Liver (tissue), 10 donors: ENCODE measurements around the gene PYGB. TPM values are rescaled to one million over a fixed set of nuclear protein-coding genes. Genes with fewer than 3 reads are reported as not detected.

Experiments
- DNase-seq: peaks from one replicate; pipeline ENCODE4 v3.0.0-alpha.2; 2017; ENCODE audit warnings: low spot score
- H3K27ac ChIP-seq, 2 donors: one replicate each; pipeline ENCODE4 v1.7.0; 2013; ENCODE audit warnings: inconsistent platforms in 2 of 2, low read length in 2 of 2, control low read depth in 1 of 2, low read depth in 1 of 2, mild to moderate bottlenecking in 1 of 2
- H3K27me3 ChIP-seq, 4 donors: one replicate each; pipeline versions ENCODE4 v1.6.1 to v1.7.0; 2013; ENCODE audit warnings: low read length in 3 of 4, inconsistent platforms in 1 of 4, mild to moderate bottlenecking in 1 of 4, moderate library complexity in 1 of 4; ENCODE audit not compliant: control insufficient read depth in 4 of 4, insufficient read depth in 4 of 4
- H3K36me3 ChIP-seq, 4 donors: one replicate each; pipeline versions ENCODE4 v1.6.1 to v1.7.0; 2013; ENCODE audit warnings: low read length in 3 of 4, mild to moderate bottlenecking in 3 of 4, low read depth in 1 of 4, moderate library complexity in 1 of 4; ENCODE audit not compliant: control insufficient read depth in 4 of 4, insufficient read depth in 3 of 4
- H3K4me1 ChIP-seq, 4 donors: one replicate each; pipeline versions ENCODE4 v1.6.1 to v1.7.0; 2013; ENCODE audit warnings: low read length in 3 of 4, mild to moderate bottlenecking in 3 of 4, moderate library complexity in 1 of 4; ENCODE audit not compliant: control insufficient read depth in 4 of 4, insufficient read depth in 4 of 4
- H3K4me3 ChIP-seq, 3 donors: one replicate each; pipeline versions ENCODE4 v1.6.1 to v1.7.0; 2013; ENCODE audit warnings: low read length in 3 of 3, control low read depth in 1 of 3, low read depth in 1 of 3, mild to moderate bottlenecking in 1 of 3
- H3K9ac ChIP-seq, 2 donors: one replicate each; pipeline ENCODE4 v1.7.0; 2013; ENCODE audit warnings: low read length in 2 of 2, mild to moderate bottlenecking in 2 of 2, moderate library complexity in 2 of 2, control low read depth in 1 of 2, low read depth in 1 of 2
- H3K9me3 ChIP-seq, 4 donors: one replicate each; pipeline versions ENCODE4 v1.6.1 to v1.7.0; 2013; ENCODE audit warnings: low read length in 3 of 4; ENCODE audit not compliant: control insufficient read depth in 4 of 4
- EGR1 ChIP-seq, 2 donors: IDR thresholded peaks; 2 replicates each; pipeline ENCODE4 v1.6.1; 2016 to 2018; ENCODE audit warnings: antibody characterized with exemption in 2 of 2, low read depth in 2 of 2
- GABPA ChIP-seq, 2 donors: IDR thresholded peaks in 1 of 2; conservative IDR thresholded peaks in 1 of 2; 2 replicates each; pipeline ENCODE4 v1.6.1; 2016; ENCODE audit warnings: antibody characterized with exemption in 2 of 2, mild to moderate bottlenecking in 1 of 2, moderate library complexity in 1 of 2
- HNF4A ChIP-seq, 2 donors: conservative IDR thresholded peaks; 2 replicates each; pipeline ENCODE4 v1.6.1; 2016; ENCODE audit warnings: antibody characterized with exemption in 2 of 2, mild to moderate bottlenecking in 2 of 2
- JUND ChIP-seq, 2 donors: IDR thresholded peaks; 2 replicates each; pipeline ENCODE4 v1.6.1; 2016; ENCODE audit warnings: antibody characterized with exemption in 2 of 2
- NR2F2 ChIP-seq: IDR thresholded peaks from 2 replicates; pipeline ENCODE4 v1.6.1; 2016; ENCODE audit warnings: antibody characterized with exemption
- RAD21 ChIP-seq, 2 donors: IDR thresholded peaks; 2 replicates each; pipeline ENCODE4 v1.6.1; 2016; ENCODE audit warnings: antibody characterized with exemption in 2 of 2, mild to moderate bottlenecking in 2 of 2
- TAF1 ChIP-seq: conservative IDR thresholded peaks from 2 replicates; pipeline ENCODE4 v1.6.1; 2016; ENCODE audit warnings: antibody characterized with exemption, mild to moderate bottlenecking
- YY1 ChIP-seq: IDR thresholded peaks from 2 replicates; pipeline ENCODE4 v1.6.1; 2016; ENCODE audit warnings: antibody characterized with exemption, mild to moderate bottlenecking
- WGBS: extraction: QIAGEN DNeasy Blood & Tissue Kit; methylation state at CpG from one replicate; pipeline ENCODE4 v1.1.7; 2013; 5-methylcytosine and 5-hydroxymethylcytosine counted together
- polyA plus RNA-seq, 2 donors: library from polyadenylated mRNA; stranded (reverse) in 1 of 2; unstranded in 1 of 2; fragments of 200-250 nt in 1 of 2; fragments of >200 nt in 1 of 2; fragmentation: Nextera tagmentation in 1 of 2; extraction: Ambion mirVana in 1 of 2; gene quantifications; one replicate each; pipeline versions ENCODE4 v1.2.1 to v1.2.3, GENCODE V29; 2013 to 2015
- small RNA-seq: library from RNA; depleted of rRNA; stranded (forward); fragments of <200 nt; gene quantifications from one replicate; pipeline ENCODE3, GENCODE V24; 2014
- total RNA-seq, 2 donors: library from RNA; depleted of rRNA; stranded (reverse); fragments of >200 nt; gene quantifications; one replicate each; pipeline ENCODE4 v1.2.3, GENCODE V29; 2014
- TF ChIP-seq, protein P1 (sequence below): fragments of 150-350 bp; IDR thresholded peaks from 2 replicates; pipeline ENCODE4 v1.5.1; 2017; ENCODE audit warnings: improper control_type of control experiment, low read depth, low read length; ENCODE audit not compliant: missing input control
- TF ChIP-seq, protein P2 (sequence below): IDR thresholded peaks from 2 replicates; pipeline ENCODE4 v1.6.1; 2016; ENCODE audit warnings: antibody characterized with exemption
- TF ChIP-seq, protein P3 (sequence below): IDR thresholded peaks from 2 replicates; pipeline ENCODE4 v1.6.1; 2016; ENCODE audit warnings: antibody characterized with exemption, mild to moderate bottlenecking
- donor health status: healthy.
- donor health status: healthy.
- donor health status: healthy.
- donor health status: healthy.
- donor health status: healthy.

The PYGB gene
- total and polyA plus RNA-seq, 4 donors = 3.6 to 11.7 (median 9.8) TPM

DNA sequence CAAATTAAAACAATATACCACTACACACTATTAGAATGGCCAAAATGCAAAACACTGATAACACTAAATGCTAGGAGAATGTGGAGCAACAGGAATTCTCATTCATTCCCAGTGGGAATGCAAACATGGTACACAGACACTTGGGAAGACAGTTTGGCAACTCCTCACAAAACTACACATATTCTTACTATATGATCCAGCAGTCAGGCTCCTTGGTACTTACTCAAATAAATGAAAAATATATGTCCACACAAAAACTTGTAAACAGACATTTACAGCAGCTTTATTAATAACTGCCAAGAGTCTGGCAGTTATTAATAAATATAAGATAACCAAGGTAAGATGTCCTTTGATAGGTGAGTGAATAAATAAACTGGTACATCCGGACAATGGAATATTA lies 97.8 kb downstream of the PYGB start:
- Histone ChIP-seq H3K4me1 (no peaks in the 10 kb centered on the region), H3K4me3 (no peak overlapping the region), H3K27ac (no peak overlapping the region), H3K9ac (no peak overlapping the region), H3K9me3 (no peaks in the 10 kb centered on the region), H3K36me3 (no peaks in the 10 kb centered on the region), H3K27me3 (no peaks in the 10 kb centered on the region)
- no peak for DNase-seq
- TF ChIP-seq JUND (IDR thresholded peaks at IDR 0.05) (no peak), EGR1 (IDR thresholded peaks at IDR 0.05; ENCODE audit: low read depth in 2 of 2) (no peak), RAD21 (IDR thresholded peaks at IDR 0.05) (no peak), HNF4A (conservative IDR thresholded peaks at IDR 0.05) (no peak), GABPA (IDR thresholded peaks at IDR 0.05 in 1 of 2, conservative IDR thresholded peaks at IDR 0.05 in 1 of 2) (no peak), TAF1 (no peak)
- TF ChIP-seq, protein P1, sequence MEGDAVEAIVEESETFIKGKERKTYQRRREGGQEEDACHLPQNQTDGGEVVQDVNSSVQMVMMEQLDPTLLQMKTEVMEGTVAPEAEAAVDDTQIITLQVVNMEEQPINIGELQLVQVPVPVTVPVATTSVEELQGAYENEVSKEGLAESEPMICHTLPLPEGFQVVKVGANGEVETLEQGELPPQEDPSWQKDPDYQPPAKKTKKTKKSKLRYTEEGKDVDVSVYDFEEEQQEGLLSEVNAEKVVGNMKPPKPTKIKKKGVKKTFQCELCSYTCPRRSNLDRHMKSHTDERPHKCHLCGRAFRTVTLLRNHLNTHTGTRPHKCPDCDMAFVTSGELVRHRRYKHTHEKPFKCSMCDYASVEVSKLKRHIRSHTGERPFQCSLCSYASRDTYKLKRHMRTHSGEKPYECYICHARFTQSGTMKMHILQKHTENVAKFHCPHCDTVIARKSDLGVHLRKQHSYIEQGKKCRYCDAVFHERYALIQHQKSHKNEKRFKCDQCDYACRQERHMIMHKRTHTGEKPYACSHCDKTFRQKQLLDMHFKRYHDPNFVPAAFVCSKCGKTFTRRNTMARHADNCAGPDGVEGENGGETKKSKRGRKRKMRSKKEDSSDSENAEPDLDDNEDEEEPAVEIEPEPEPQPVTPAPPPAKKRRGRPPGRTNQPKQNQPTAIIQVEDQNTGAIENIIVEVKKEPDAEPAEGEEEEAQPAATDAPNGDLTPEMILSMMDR = no peak
- TF ChIP-seq, protein P2, sequence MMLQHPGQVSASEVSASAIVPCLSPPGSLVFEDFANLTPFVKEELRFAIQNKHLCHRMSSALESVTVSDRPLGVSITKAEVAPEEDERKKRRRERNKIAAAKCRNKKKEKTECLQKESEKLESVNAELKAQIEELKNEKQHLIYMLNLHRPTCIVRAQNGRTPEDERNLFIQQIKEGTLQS = no peak
- TF ChIP-seq, protein P3, sequence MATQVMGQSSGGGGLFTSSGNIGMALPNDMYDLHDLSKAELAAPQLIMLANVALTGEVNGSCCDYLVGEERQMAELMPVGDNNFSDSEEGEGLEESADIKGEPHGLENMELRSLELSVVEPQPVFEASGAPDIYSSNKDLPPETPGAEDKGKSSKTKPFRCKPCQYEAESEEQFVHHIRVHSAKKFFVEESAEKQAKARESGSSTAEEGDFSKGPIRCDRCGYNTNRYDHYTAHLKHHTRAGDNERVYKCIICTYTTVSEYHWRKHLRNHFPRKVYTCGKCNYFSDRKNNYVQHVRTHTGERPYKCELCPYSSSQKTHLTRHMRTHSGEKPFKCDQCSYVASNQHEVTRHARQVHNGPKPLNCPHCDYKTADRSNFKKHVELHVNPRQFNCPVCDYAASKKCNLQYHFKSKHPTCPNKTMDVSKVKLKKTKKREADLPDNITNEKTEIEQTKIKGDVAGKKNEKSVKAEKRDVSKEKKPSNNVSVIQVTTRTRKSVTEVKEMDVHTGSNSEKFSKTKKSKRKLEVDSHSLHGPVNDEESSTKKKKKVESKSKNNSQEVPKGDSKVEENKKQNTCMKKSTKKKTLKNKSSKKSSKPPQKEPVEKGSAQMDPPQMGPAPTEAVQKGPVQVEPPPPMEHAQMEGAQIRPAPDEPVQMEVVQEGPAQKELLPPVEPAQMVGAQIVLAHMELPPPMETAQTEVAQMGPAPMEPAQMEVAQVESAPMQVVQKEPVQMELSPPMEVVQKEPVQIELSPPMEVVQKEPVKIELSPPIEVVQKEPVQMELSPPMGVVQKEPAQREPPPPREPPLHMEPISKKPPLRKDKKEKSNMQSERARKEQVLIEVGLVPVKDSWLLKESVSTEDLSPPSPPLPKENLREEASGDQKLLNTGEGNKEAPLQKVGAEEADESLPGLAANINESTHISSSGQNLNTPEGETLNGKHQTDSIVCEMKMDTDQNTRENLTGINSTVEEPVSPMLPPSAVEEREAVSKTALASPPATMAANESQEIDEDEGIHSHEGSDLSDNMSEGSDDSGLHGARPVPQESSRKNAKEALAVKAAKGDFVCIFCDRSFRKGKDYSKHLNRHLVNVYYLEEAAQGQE = no peak
- 92% methylated on average over 1 of the region's 1 CpG for WGBS

DNA sequence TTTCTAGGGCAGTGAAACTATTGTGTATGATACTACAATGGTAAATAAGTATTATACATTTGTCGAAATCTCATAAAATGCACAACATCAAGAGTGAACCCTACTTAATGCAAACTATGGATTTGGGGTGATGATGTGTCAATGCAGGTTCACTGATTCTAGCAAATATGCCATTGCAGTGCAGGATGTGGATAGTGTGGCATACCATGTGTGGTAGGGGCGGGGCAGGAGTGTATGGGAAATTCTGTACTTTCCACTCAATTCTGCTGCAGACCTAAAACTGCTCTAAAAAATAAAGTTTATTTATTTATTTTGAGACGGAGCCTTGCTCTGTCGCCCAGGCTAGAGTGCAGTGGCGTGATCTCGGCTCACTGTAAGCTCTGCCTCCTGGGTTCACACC lies 98.5 kb downstream of the PYGB start:
- TF ChIP-seq HNF4A (conservative IDR thresholded peaks at IDR 0.05) = no peak
- TF ChIP-seq, protein P2 = no peak
- TF ChIP-seq JUND (IDR thresholded peaks at IDR 0.05) = no peak
- no peak for TF ChIP-seq RAD21 (IDR thresholded peaks at IDR 0.05)
- TF ChIP-seq NR2F2 = no peak
- TF ChIP-seq YY1 = no peak

More for the DNA sequence above, 98.5 kb downstream of the PYGB start:
- Histone ChIP-seq H3K4me3 (no peak overlapping the region), H3K9me3 (no peaks in the 10 kb centered on the region), H3K9ac (no peak overlapping the region), H3K27ac (no peak overlapping the region), H3K4me1 (no peaks in the 10 kb centered on the region), H3K27me3 (no peaks in the 10 kb centered on the region), H3K36me3 (no peaks in the 10 kb centered on the region)
- no peak for DNase-seq
- 92% methylated on average over 6 of the region's 6 CpGs for WGBS

Small RNAs within 50 kb of the gene (small RNA-seq; reads per million reads assigned to genes)
- gene AL035252.4 = not detected
- gene AL121772.2 = not detected
- not detected for gene RF00019

Other genes starting within 250 kb of the PYGB start
- 10 to 100 TPM; 37.2 to 87.5 TPM for gene ACSS1, start 189.9 kb upstream of the PYGB start, total RNA-seq
- 1 to 10 TPM; 5.3 to 7.1 TPM for gene ACSS1, start 189.9 kb upstream of the PYGB start, polyA plus RNA-seq
- gene VSX1, start 165.9 kb upstream of the PYGB start, total RNA-seq = under 1 TPM in 1 of 2 donors, not detected in 1; 0.08 TPM
- gene VSX1, start 165.9 kb upstream of the PYGB start, polyA plus RNA-seq = under 1 TPM in 1 of 2 donors, not detected in 1; 0.03 TPM
- 10 to 100 TPM; 19.0 to 29.7 TPM for gene ENTPD6, start 52.4 kb upstream of the PYGB start, total RNA-seq
- gene ENTPD6, start 52.4 kb upstream of the PYGB start, polyA plus RNA-seq = 10 to 100 TPM; 14.9 to 29.9 TPM
- gene ABHD12, start 142.8 kb downstream of the PYGB start, total RNA-seq = 10 to 100 TPM; 11.1 to 13.3 TPM
- gene ABHD12, start 142.8 kb downstream of the PYGB start, polyA plus RNA-seq = 10 to 100 TPM; 12.4 to 15.4 TPM
- 10 to 100 TPM in 1 of 2 donors, under 1 TPM in 1; 0.25 to 11.4 TPM for gene GINS1, start 159.6 kb downstream of the PYGB start, total RNA-seq
- under 1 TPM; 0.17 to 0.70 TPM for gene GINS1, start 159.6 kb downstream of the PYGB start, polyA plus RNA-seq